GM12878 (cell line): ENCODE measurements around the gene CCDC57. TPM values are rescaled to one million over a fixed set of nuclear protein-coding genes. Genes with fewer than 3 reads are reported as not detected.

ENCODE experiments used
- ATAC-seq: fragments of 200-7000 bp; cut with Tn5 transposase; 3 replicates; pipeline ENCODE4 v1.9.1; 2020; ENCODE audit warnings: mild to moderate bottlenecking, moderate library complexity
- BruUV-seq: library from RNA; stranded (reverse); fragments of 400-500 nt; replicated peaks from 2 replicates; lab custom pipeline; 2021; lab: Mats Ljungman, UMichigan
- CTCF ChIA-PET: fragments of 300-600 bp; sonication (Branson Sonifier 250); formaldehyde crosslinking; extraction: SDS; loops from one replicate; lab custom pipeline; 2021; ENCODE audit warnings: inconsistent platforms; lab: Yijun Ruan, JAX
- POLR2A ChIA-PET: fragments of 350-600 bp; formaldehyde crosslinking; extraction: SDS; loops from one replicate; lab custom pipeline; 2021; ENCODE audit warnings: inconsistent platforms; lab: Charles Lee
- RAD21 ChIA-PET: fragments of 300-600 bp; sonication (Branson Sonifier 250); formaldehyde crosslinking; loops from one replicate; lab custom pipeline; 2023; ENCODE audit warnings: antibody characterized with exemption; ENCODE audit not compliant: unreplicated experiment; lab: Charles Lee
- SMC1A ChIA-PET: fragments of 300-600 bp; sonication (Branson Sonifier 250); formaldehyde crosslinking; loops from one replicate; lab custom pipeline; 2023; ENCODE audit not compliant: unreplicated experiment, uncharacterized antibody; lab: Charles Lee
- DNase-seq: peaks from one replicate; pipeline ENCODE4 v3.0.0-alpha.2; 2011; ENCODE audit warnings: low read depth, low spot score
- FAIRE-seq: peaks from 3 replicates; lab custom pipeline; 2011; peaks lifted over from hg19 to GRCh38; lab: Jason Lieb, UNC
- H2AFZ ChIP-seq: 2 replicates; pipeline ENCODE4 v1.6.0; 2011; ENCODE audit warnings: low read depth, low read length, control low read depth; ENCODE audit not compliant: control insufficient read depth
- H3K27ac ChIP-seq: 2 replicates; pipeline ENCODE4 v1.5.1; 2011; ENCODE audit warnings: control low read depth; ENCODE audit not compliant: control insufficient read depth, insufficient read depth
- H3K27me3 ChIP-seq, 2 experiments: replicated peaks in 1 of 2; 2 replicates each; pipeline versions ENCODE4 v1.6.0 to v1.6.1; 2011; ENCODE audit warnings: low read length in 1 of 2; ENCODE audit not compliant: control insufficient read depth in 2 of 2, insufficient read depth in 2 of 2
- H3K36me3 ChIP-seq, 2 experiments: 2 replicates each; pipeline ENCODE4 v1.5.1; 2011; ENCODE audit warnings: low read length in 1 of 2; ENCODE audit not compliant: control insufficient read depth in 2 of 2, insufficient read depth in 2 of 2
- H3K4me1 ChIP-seq: 2 replicates; pipeline ENCODE4 v1.6.1; 2011; ENCODE audit warnings: mild to moderate bottlenecking, low read length, moderate library complexity, mixed read lengths; ENCODE audit not compliant: control insufficient read depth, insufficient read depth
- H3K4me2 ChIP-seq: 2 replicates; pipeline ENCODE4 v1.6.0; 2011; ENCODE audit warnings: control low read depth; ENCODE audit not compliant: control insufficient read depth, insufficient read depth
- H3K4me3 ChIP-seq: fragments of 200-600 bp; sonication (generic); 2 replicates; pipeline ENCODE4 v1.5.1; 2016
- H3K79me2 ChIP-seq: 2 replicates; pipeline ENCODE4 v1.6.0; 2011; ENCODE audit warnings: low read length; ENCODE audit not compliant: control insufficient read depth, insufficient read depth
- H3K9ac ChIP-seq: 2 replicates; pipeline ENCODE4 v1.8.0; 2011; ENCODE audit warnings: low read length, control low read depth, mixed read lengths; ENCODE audit not compliant: control insufficient read depth, insufficient read depth
- H3K9me3 ChIP-seq: replicated peaks from 3 replicates; pipeline ENCODE4 v1.5.1; 2011; ENCODE audit warnings: mild to moderate bottlenecking, low read length; ENCODE audit not compliant: control insufficient read depth, insufficient read depth
- H4K20me1 ChIP-seq: 2 replicates; pipeline ENCODE4 v1.6.0; 2011; ENCODE audit not compliant: control insufficient read depth, insufficient read depth
- ATF7 ChIP-seq: fragments of 450-650 bp; IDR thresholded peaks from 2 replicates; pipeline ENCODE4 v1.6.1; 2016; ENCODE audit warnings: low read depth, mild to moderate bottlenecking
- BCL3 ChIP-seq: IDR thresholded peaks from 2 replicates; pipeline ENCODE4 v1.6.1; 2011; ENCODE audit warnings: borderline replicate concordance, low read depth, mild to moderate bottlenecking, moderate library complexity, low read length; ENCODE audit not compliant: insufficient read depth, poor library complexity, severe bottlenecking
- BHLHE40 ChIP-seq, 2 experiments: fragments of 450-650 bp in 1 of 2; IDR thresholded peaks; 2 replicates each; pipeline ENCODE4 v1.6.1; 2011 to 2017; ENCODE audit warnings: low read depth in 2 of 2, borderline replicate concordance in 1 of 2, improper control_type of control experiment in 1 of 2, low read length in 1 of 2, mild to moderate bottlenecking in 1 of 2
- CHD4 ChIP-seq: fragments of 200-600 bp; sonication (generic); IDR thresholded peaks from 2 replicates; pipeline ENCODE4 v1.6.1; 2016; ENCODE audit warnings: mild to moderate bottlenecking
- EP300 ChIP-seq, 2 experiments: fragments of 150-350 bp in 1 of 2; IDR thresholded peaks; 2 replicates each; pipeline ENCODE4 v1.6.1; 2011 to 2012; ENCODE audit warnings: low read depth in 2 of 2, low read length in 2 of 2, borderline replicate concordance in 1 of 2, improper control_type of control experiment in 1 of 2, inconsistent platforms in 1 of 2; ENCODE audit not compliant: control insufficient read depth in 1 of 2
- HDGF ChIP-seq: fragments of 450-650 bp; IDR thresholded peaks from 2 replicates; pipeline ENCODE4 v1.6.1; 2016; ENCODE audit warnings: antibody characterized with exemption
- POU2F2 ChIP-seq: IDR thresholded peaks from 3 replicates; pipeline ENCODE4 v1.6.1; 2011; ENCODE audit warnings: low read depth, mild to moderate bottlenecking, low read length, borderline replicate concordance
- SIN3A ChIP-seq: IDR thresholded peaks from 2 replicates; pipeline ENCODE4 v1.6.1; 2012; ENCODE audit warnings: low read depth, low read length, improper control_type of control experiment
- TARDBP ChIP-seq: IDR thresholded peaks from 2 replicates; pipeline ENCODE4 v1.6.1; 2016; ENCODE audit warnings: borderline replicate concordance
- WGBS: methylation state at CpG from one replicate; pipeline ENCODE4 v1.1.6; 2016; ENCODE audit warnings: low lambda C conversion rate; ENCODE audit not compliant: insufficient replicate concordance, insufficient coverage; ENCODE audit errors: missing lambda C conversion rate; 5-methylcytosine and 5-hydroxymethylcytosine counted together
- in situ Hi-C: fragments of 300-500 bp; cut with MboI; formaldehyde crosslinking; loops from 9 replicates; pipeline ENCODE4 v1.14.3; 2018; ENCODE audit warnings: mixed read lengths
- intact Hi-C: fragments of 100-400 bp; cut with micrococcal nuclease; formaldehyde crosslinking; loops from one replicate; pipeline ENCODE4 v1.14.2; 2022; ENCODE audit not compliant: unreplicated experiment
- polyA plus RNA-seq, 11 experiments: library from polyadenylated mRNA; depleted of rRNA in 4 of 11; unstranded in 6 of 11; stranded (reverse) in 5 of 11; fragments of >200 nt; fragmentation: Nextera tagmentation in 4 of 11; fragmentation: Illumina TruSeq in 1 of 11; extraction: Ambion mirVana in 4 of 11; extraction: Trizol in 1 of 11; gene quantifications; 1 replicate in 1 of 11; 2 replicates in 10 of 11; pipeline versions ENCODE4 v1.2.1 to v1.2.3, GENCODE V29; 2011 to 2016; ENCODE audit warnings: inconsistent platforms in 2 of 11, missing spikeins in 2 of 11, low read depth in 1 of 11
- total RNA-seq, 4 experiments: library from RNA; depleted of rRNA in 3 of 4; stranded (reverse); fragments of >200 nt in 3 of 4; fragmentation: Illumina TruSeq in 1 of 4; extraction: Trizol in 1 of 4; gene quantifications; 2 replicates each; pipeline versions ENCODE4 v1.2.1 to v1.2.3, GENCODE V29; 2013 to 2021

The CCDC57 gene
- total and polyA plus RNA-seq, 10 of the 15 experiments (the other 5 are each of a cell fraction or from before 2014, with no cell fraction given), result 5.4 to 123 (median 45.8) TPM

GRCh38 chr17:82177761-82178498, 34.7 kb downstream of the CCDC57 start:
- Histone ChIP-seq H3K36me3 (no peaks in the 10 kb centered on the region; a peak in 1 of 4 replicates), H3K4me2 (no peak overlapping the region), H3K9ac (no peak overlapping the region), H2AFZ (no peak overlapping the region), H3K27me3 (no peaks in the 10 kb centered on the region), H3K4me3 (no peak overlapping the region), H3K79me2 (no peaks in the 10 kb centered on the region), H4K20me1 (no peaks in the 10 kb centered on the region), H3K9me3 (no peaks in the 10 kb centered on the region), H3K4me1 (no peaks in the 10 kb centered on the region), H3K27ac (no peak overlapping the region)
- no peak for TF ChIP-seq BCL3
- TF ChIP-seq BHLHE40 (IDR thresholded peaks at IDR 0.05; ENCODE audit: borderline replicate concordance in 1 of 2, low read depth in 2 of 2, low read length in 1 of 2), result no peak
- TF ChIP-seq HDGF, result no peak
- TF ChIP-seq POU2F2, result no peak
- intact Hi-C loops (no loop called here), in situ Hi-C loops (no loop called here)
- no peak for DNase-seq
- ChIA-PET CTCF (interaction anchor here (0.6 kb wide), 1 partner anchor 181 kb away, joined by 4 read pairs; no protein-coding TSS in a partner anchor), SMC1A (no interaction called here), RAD21 (no interaction called here), POLR2A (no interaction called here)
- FAIRE-seq, result no peak
- ATAC-seq, result no peak
- no TSS peak for BruUV-seq
- 88% methylated on average over 13 of the region's 13 CpGs for WGBS

DNA sequence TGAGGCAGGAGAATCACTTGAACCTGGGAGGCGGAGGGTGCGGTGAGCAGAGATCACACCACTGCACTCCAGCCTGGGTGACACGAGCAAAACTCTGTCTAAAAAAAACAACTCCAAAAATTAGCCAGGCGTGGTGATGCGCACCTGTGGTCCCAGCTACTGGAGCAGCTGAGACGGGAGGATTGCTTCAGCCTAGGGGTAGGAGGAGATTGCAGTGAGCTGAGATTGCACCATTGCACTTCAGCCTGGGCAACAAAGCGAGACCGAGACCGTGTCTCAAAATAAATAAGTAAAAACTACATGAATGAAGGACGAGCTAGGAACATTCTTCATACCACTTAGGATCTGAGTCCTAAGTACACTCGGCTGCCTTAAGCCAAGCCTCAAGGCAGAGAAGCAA, 35.4 kb downstream of the CCDC57 start:
- intact Hi-C loops (no loop called here), in situ Hi-C loops (no loop called here)
- WGBS, result 80% methylated on average over 11 of the region's 11 CpGs
- RAD21 ChIA-PET, result no interaction called here
- no peaks in the 10 kb centered on the region for H3K79me2 ChIP-seq
- TF ChIP-seq EP300 (IDR thresholded peaks at IDR 0.05; ENCODE audit: borderline replicate concordance in 1 of 2, control insufficient read depth in 1 of 2, low read depth in 2 of 2, low read length in 2 of 2) (no peak), TARDBP (no peak), SIN3A (no peak), CHD4 (no peak), ATF7 (no peak)
- no peak for ATAC-seq
- H3K9me3 ChIP-seq, result no peaks in the 10 kb centered on the region
- POLR2A ChIA-PET, result no interaction called here
- CTCF ChIA-PET, result interaction anchor here (0.6 kb wide), 1 partner anchor 180 kb away, joined by 4 read pairs; no protein-coding TSS in a partner anchor
- peak; percentile 98 for FAIRE-seq
- H3K27me3 ChIP-seq, result no peaks in the 10 kb centered on the region
- no peak overlapping the region for H3K9ac ChIP-seq
- no peak overlapping the region for H3K4me2 ChIP-seq
- BruUV-seq, result no TSS peak
- SMC1A ChIA-PET, result no interaction called here
- H4K20me1 ChIP-seq, result no peaks in the 10 kb centered on the region
- H2AFZ ChIP-seq, result no peak overlapping the region
- no peaks in the 10 kb centered on the region for H3K4me1 ChIP-seq
- H3K36me3 ChIP-seq, result no peaks in the 10 kb centered on the region; a peak in 1 of 4 replicates
- DNase-seq, result no peak
- no peak overlapping the region for H3K4me3 ChIP-seq
- no peak overlapping the region for H3K27ac ChIP-seq
